HEK293 (cell line): ENCODE measurements around the gene SLC6A6.

ENCODE experiments used
- ATF2 ChIP-seq: fragments of 450-650 bp; formaldehyde crosslinking; IDR thresholded peaks from 2 replicates; pipeline ENCODE4 v1.5.1; 2016; ENCODE audit warnings: missing biosample characterization, missing genetic modification characterization, low read depth
- CTCF ChIP-seq: fragments of 450-650 bp; formaldehyde crosslinking; IDR thresholded peaks from 2 replicates; pipeline ENCODE4 v1.5.1; 2016; ENCODE audit warnings: missing biosample characterization, missing genetic modification characterization
- GLIS2 ChIP-seq: fragments of 450-650 bp; formaldehyde crosslinking; IDR thresholded peaks from 2 replicates; pipeline ENCODE4 v1.5.1; 2016; ENCODE audit warnings: missing biosample characterization, missing genetic modification characterization
- INSM2 ChIP-seq: fragments of 450-650 bp; formaldehyde crosslinking; IDR thresholded peaks from 2 replicates; pipeline ENCODE4 v1.5.1; 2016; ENCODE audit warnings: missing biosample characterization, missing genetic modification characterization
- KLF7 ChIP-seq: fragments of 450-650 bp; formaldehyde crosslinking; IDR thresholded peaks from 2 replicates; pipeline ENCODE4 v1.5.1; 2016; ENCODE audit warnings: missing biosample characterization, missing genetic modification characterization, borderline replicate concordance
- PRDM10 ChIP-seq: fragments of 450-650 bp; formaldehyde crosslinking; IDR thresholded peaks from 2 replicates; pipeline ENCODE4 v1.5.1; 2016; ENCODE audit warnings: missing biosample characterization, missing genetic modification characterization
- SP7 ChIP-seq: fragments of 450-650 bp; formaldehyde crosslinking; IDR thresholded peaks from 2 replicates; pipeline ENCODE4 v1.5.1; 2016; ENCODE audit warnings: missing biosample characterization, missing genetic modification characterization
- YY2 ChIP-seq: fragments of 450-650 bp; formaldehyde crosslinking; IDR thresholded peaks from 2 replicates; pipeline ENCODE4 v1.5.1; 2016; ENCODE audit warnings: missing biosample characterization, missing genetic modification characterization
- ZBTB1 ChIP-seq: fragments of 450-650 bp; formaldehyde crosslinking; IDR thresholded peaks from 2 replicates; pipeline ENCODE4 v1.5.1; 2016; ENCODE audit warnings: missing biosample characterization, missing genetic modification characterization
- ZBTB6 ChIP-seq: fragments of 450-650 bp; formaldehyde crosslinking; IDR thresholded peaks from 2 replicates; pipeline ENCODE4 v1.5.1; 2017; ENCODE audit warnings: missing biosample characterization, missing genetic modification characterization
- ZIC2 ChIP-seq: fragments of 450-650 bp; formaldehyde crosslinking; IDR thresholded peaks from 2 replicates; pipeline ENCODE4 v1.5.1; 2016; ENCODE audit warnings: missing biosample characterization, missing genetic modification characterization
- ZNF354C ChIP-seq: fragments of 450-650 bp; formaldehyde crosslinking; IDR thresholded peaks from 2 replicates; pipeline ENCODE4 v1.5.1; 2016; ENCODE audit warnings: missing biosample characterization, missing genetic modification characterization, low read depth, borderline replicate concordance
- ZNF518A ChIP-seq: fragments of 450-650 bp; formaldehyde crosslinking; conservative IDR thresholded peaks from 2 replicates; pipeline ENCODE4 v1.5.1; 2016; ENCODE audit warnings: low read depth, missing biosample characterization, missing genetic modification characterization
- ZNF544 ChIP-seq: fragments of 450-650 bp; formaldehyde crosslinking; IDR thresholded peaks from 2 replicates; pipeline ENCODE4 v1.5.0; 2017; ENCODE audit warnings: missing biosample characterization, missing genetic modification characterization
- ZNF549 ChIP-seq: fragments of 450-650 bp; IDR thresholded peaks from 2 replicates; pipeline ENCODE4 v1.5.1; 2018; ENCODE audit warnings: missing biosample characterization, missing genetic modification characterization, mild to moderate bottlenecking, inconsistent platforms, moderate library complexity
- ZNF560 ChIP-seq: fragments of 450-650 bp; formaldehyde crosslinking; IDR thresholded peaks from 2 replicates; pipeline ENCODE4 v1.5.1; 2017; ENCODE audit warnings: missing biosample characterization, missing genetic modification characterization, borderline replicate concordance
- ZNF610 ChIP-seq: fragments of 450-650 bp; formaldehyde crosslinking; IDR thresholded peaks from 2 replicates; pipeline ENCODE4 v1.5.1; 2016; ENCODE audit warnings: missing biosample characterization, missing genetic modification characterization, borderline replicate concordance
- ZNF629 ChIP-seq: fragments of 450-650 bp; formaldehyde crosslinking; IDR thresholded peaks from 2 replicates; pipeline ENCODE4 v1.5.1; 2017; ENCODE audit warnings: missing biosample characterization, missing genetic modification characterization
- ZNF692 ChIP-seq: fragments of 450-650 bp; formaldehyde crosslinking; IDR thresholded peaks from 2 replicates; pipeline ENCODE4 v1.5.1; 2016; ENCODE audit warnings: missing biosample characterization, missing genetic modification characterization

The SLC6A6 gene

GRCh38 chr3:14371573-14372474 lies 30.6 kb upstream of the SLC6A6 start (continued):
- TF ChIP-seq ZNF518A (0 out of 2 replicates have a peak, but pooled peaks have one; percentile 24), INSM2 (peak; percentile 81), ZNF354C (tag by site-specific recombination) (no peak), SP7 (tag by site-specific recombination) (peak; percentile 89), ZNF560 (tag by site-specific recombination) (no peak), YY2 (no peak), ZNF544 (tag by site-specific recombination) (no peak), ZBTB1 (tag by site-specific recombination) (peak; percentile 30; the same call in 1 of the 2 replicates), ZNF692 (0 out of 2 replicates have a peak, but pooled peaks have one; percentile 44), ZNF610 (tag by site-specific recombination) (no peak), KLF7 (tag by site-specific recombination) (peak; percentile 62), PRDM10 (tag by site-specific recombination) (peak; percentile 90), ATF2 (tag by site-specific recombination) (peak; percentile 97), GLIS2 (tag by site-specific recombination) (peak; percentile 88), ZBTB6 (tag by site-specific recombination) (0 out of 2 replicates have a peak, but pooled peaks have one; percentile 29), ZIC2 (tag by site-specific recombination) (peak; percentile 83), ZNF549 (tag by site-specific recombination) (no peak), CTCF (tag by site-specific recombination) (peak; percentile 21; the same call in 1 of the 2 replicates), ZNF629 (tag by site-specific recombination) (peak; percentile 95)
